Stimulated activated CD8-positive, alpha-beta memory T cell treated with anti-CD3 and anti-CD28 coated beads, Interleukin-2, amount 100 ng/mL, for 48 hours (primary cell): ENCODE data around the gene NTN5.
"Not testable (repeated sequence)": the region's sequence is repeated elsewhere in the genome, so short reads cannot be mapped to it uniquely, and the experiment has no call there.

ENCODE experiments used
- DNase-seq, 2 donors: peaks; one replicate each; pipeline ENCODE4 v3.0.0-alpha.2; 2020; ENCODE audit warnings: low read depth in 2 of 2

NTN5 gene

DNA sequence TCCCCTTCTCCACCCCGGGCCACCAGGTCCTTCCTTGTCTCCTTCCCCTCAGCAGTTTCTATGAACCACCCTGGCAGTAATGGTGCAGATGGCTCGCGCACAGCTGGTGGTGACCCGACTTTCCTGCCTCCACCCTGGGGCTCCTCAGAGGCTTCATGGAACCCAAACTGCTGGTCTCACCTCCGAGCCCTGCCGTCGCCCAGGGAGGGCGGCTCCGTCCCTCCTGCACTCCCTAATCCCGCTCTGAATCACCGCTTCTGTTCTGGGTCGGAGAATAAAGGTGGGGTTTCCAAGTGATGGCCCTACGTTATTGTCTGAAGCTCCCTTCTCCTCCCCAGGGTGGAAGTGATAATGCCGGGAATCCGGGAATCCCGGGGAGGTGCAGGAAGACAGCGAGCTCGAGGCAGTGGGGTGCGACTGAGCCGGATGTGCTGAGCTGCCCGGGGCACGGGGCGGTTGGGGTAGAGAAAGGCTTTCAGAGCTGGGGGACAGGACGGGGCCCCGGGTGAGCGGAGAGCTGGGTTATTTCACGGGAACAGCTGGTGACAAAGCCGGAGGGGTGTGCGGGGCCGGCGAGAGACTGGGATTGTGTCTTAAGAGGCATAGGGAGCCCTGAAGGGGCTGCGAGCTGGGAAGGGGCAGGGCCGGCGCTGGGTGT, 23.7 kb upstream of the NTN5 start:
- DNase-seq = no peak

- no peak for DNase-seq
These were observed 23.0 kb upstream of the NTN5 start, which contains the start of gene FUT2 for GRCh38 chr19:48695743-48696352. Gene FUT2 (plus strand): TSS chr19:48695971. CDS start chr19:48702957, 6,986 bp downstream.

DNA sequence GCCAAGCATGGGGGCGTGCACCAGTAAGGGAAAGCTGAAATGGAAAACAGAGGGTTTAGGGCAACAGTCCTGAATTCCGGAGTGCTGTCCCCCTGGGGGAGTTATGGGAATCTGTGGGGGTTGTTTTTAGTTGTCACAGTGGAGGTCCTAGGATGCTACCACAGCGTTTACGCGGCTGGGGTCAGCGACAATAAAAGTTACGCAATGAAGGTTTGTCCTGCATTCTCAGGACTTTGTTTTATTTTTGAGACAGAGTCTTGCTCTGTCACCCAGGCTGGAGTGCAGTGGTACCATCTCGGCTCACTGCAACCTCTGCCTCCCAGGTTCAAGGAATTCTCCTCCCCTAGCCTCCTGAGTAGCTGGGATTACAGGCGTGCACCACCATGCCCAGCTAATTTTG, 20.8 kb upstream of the NTN5 start:
- not testable (repeated sequence) for DNase-seq

DNA sequence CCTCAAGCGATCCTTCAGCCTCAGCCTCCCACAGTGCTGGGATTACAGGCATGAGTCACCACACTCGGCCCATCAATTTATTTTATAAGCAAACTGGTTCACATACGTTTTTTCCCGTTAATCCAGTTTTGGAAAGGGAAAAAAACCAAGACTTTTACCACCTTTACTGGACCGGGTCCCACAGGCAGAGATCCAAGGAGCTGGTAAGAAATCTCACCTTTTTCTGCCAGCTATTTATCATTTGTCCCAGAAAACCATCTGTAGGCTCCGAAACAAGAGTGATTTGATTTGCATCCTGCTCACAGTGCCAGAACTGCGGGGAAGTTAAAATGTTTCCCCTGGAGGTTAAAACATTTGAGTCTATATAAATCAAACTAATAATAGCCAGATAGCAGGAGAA, 16.6 kb upstream of the NTN5 start:
- DNase-seq = no peak

GRCh38 chr19:48687776-48688175, 15.0 kb upstream of the NTN5 start:
- no peak for DNase-seq

DNA sequence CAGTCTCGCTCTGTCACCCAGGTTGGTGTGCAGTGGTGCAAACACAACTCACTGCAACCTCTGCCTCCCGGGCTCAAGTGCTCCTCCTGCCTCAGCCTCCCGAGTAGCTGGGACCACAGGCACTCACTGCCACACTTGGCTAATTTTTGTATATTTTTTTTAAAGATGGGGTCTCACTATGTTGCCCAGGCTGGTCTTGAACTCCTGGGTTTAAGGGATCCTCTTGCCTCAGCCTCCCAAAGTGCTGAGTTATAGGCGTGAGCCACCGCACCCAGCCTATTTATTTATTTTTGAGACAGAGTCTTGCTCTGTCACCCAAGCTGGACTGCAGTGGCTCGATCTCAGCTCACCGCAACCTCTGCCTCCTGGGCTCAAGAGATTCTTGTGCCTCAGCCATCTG, 13.8 kb upstream of the NTN5 start:
- not testable (repeated sequence) for DNase-seq

DNA sequence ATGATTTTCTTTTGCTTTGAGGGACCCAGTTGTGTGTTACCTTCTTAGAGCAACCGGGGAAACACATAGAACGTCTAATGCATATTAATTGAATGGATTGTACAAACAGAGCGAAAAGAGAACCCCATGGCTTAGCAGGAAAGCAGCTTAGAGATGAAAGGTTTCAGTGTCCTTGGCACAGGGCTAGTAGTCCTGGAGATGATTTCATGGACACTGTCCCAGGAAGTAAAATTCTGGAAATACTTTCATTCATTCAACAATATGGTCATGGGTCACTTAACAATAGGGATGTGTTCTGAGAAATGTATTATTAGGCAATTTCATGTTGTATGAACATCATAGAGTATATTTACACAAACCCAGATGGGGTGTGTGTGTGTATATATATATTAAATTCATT, 13.3 kb upstream of the NTN5 start:
- no peak for DNase-seq

- no peak for DNase-seq
These were observed 12.8 kb upstream of the NTN5 start for GRCh38 chr19:48685583-48685982.

GRCh38 chr19:48683349-48683748, 10.5 kb upstream of the NTN5 start:
- DNase-seq = peak in 1 of 2 donors; percentile 13

DNA sequence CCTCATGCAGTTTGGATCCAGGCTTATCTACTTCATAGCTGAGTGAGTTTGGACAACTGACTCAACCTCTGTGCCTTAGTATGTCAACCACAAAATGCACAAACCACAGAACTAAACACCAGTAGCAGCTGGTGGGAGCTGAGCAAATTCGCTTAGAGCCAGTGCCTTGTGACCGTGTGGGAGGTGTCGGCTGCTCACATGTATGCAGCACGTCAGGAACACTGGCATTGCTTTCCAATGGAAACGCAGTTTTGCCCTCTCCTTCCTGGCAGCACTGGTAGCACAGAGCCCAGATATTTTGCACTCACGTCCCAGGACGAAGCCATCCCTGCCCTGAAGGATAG, 8.3 kb upstream of the NTN5 start:
- no peak for DNase-seq

GRCh38 chr19:48680436-48681126, 7.8 kb upstream of the NTN5 start:
- no peak for DNase-seq

DNA sequence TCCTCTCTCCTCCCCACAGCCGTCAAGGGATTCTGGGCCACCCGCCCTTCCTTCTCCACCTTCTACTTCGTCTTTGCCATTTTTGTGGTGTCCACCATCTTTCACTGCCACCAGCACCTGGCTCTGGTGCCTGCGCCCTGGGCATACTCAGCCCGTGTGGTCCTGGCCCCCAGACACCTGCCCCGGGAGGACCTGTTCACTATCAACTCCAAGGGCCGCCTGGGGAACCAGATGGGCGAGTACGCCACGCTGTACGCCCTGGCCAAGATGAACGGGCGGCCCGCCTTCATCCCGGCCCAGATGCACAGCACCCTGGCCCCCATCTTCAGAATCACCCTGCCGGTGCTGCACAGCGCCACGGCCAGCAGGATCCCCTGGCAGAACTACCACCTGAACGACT, 7.2 kb upstream of the NTN5 start:
- DNase-seq = not testable (repeated sequence)

GRCh38 chr19:48678201-48678600, 5.4 kb upstream of the NTN5 start:
- DNase-seq = no peak

- DNase-seq = no peak
These were observed 4.1 kb upstream of the NTN5 start for GRCh38 chr19:48676887-48677286.

- no peak for DNase-seq
These were observed 3.7 kb upstream of the NTN5 start for GRCh38 chr19:48676487-48676886.

DNA sequence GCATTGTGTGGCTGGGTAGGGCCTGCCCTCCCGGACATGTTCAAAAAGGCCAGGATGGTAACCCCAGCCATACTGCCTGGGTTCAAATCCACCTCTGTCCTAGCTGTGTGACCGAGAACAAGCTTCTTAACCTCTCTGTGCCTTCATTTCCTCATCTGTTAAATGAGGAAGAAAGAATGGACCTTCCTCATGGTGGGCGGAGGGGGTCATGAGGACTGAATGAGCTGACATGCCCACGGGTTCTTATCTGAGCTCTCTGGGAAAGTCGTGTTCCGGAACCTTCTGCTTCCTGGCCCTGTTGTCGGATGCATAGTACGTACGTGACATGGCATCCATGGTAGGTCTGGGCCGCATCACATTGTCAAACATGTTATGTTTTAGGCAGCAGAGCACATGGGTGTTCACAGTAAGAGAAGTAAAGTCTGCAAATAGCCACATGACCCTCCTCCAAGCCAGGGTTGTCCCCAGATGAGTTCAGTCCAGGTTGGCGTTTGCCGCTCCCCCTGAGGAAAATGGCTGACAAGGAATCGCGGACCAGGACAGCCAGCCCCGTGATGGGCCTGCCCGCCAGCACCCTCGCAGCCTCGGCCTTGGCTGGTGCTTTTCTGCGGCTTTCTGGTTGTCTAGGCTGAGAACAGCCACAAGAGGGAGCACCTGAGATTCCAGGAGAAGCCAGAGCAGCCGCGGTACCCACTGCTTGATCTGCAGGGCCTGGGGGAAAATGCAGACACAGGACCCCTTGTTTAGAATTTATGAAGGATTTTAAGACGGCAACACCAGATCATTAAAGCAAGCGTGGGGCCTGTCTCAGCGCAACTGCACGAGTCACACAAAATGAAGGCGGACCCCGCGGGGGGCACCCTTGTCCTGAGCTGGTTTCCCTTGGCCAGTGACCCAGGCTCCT, 2.4 kb upstream of the NTN5 start:
- peak; percentile 52 to 68 for DNase-seq

GRCh38 chr19:48674216-48674809, 1.5 kb upstream of the NTN5 start:
- no peak for DNase-seq

DNA sequence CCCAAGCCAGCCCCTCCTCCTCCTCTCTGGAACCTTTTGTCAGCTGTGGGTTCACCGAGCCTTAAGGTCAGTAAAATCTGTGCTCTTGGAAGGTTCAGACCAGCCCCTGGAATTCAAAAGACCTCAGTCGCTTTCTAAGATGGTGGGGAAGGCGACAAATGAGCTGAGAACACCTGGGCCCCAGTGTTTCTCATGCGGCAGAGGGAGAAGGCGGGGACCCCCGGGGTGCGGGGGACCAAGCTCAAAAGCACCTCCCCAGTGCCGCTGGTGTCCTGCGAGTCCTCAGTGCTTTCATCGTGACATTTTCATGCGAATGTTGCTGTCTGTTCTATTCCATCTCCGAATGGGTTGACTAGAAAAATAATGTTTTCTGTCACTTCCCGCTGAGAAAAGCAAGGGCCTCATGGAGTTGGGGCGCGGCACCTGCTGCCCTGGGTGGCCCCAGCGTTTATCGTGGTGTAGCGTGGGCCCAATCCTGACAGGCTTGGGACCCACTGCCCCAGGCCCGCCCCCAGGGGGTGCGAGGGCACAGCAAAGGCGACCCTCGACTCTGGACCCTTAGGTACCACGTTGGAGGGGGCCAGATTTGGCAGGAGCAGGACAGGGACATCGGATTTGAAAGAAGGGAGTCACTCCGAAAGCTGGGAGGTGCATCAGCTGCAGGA, 751 bp upstream of the NTN5 start:
- no peak for DNase-seq

DNA sequence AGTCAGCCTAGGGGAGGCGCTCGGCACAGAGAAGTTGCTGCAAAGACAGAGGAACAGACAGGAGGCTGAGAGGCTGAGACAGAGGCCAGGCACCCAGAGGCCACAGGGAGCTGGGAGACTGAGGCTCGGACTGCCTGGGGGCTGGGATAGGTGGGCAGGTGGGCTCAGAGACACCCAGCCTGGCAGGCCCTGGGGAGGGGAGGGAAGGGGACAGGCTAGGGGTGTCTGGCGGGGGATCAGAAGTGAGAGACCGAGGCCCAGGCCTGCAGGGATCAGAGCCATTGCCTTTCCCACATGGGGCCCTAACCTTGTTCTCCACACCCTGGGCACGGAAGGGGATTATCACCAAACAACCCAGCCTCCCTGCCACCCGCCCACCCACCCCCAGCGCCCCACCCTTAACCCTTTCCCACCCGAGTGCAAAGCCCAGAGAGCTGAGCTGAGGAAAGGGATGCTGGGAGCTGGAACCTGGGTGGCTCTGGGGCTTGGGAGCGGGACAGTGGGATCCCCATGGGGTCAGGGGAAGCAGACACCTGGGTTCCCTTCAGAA, 1.3 kb downstream of the NTN5 start:
- DNase-seq = no peak

DNA sequence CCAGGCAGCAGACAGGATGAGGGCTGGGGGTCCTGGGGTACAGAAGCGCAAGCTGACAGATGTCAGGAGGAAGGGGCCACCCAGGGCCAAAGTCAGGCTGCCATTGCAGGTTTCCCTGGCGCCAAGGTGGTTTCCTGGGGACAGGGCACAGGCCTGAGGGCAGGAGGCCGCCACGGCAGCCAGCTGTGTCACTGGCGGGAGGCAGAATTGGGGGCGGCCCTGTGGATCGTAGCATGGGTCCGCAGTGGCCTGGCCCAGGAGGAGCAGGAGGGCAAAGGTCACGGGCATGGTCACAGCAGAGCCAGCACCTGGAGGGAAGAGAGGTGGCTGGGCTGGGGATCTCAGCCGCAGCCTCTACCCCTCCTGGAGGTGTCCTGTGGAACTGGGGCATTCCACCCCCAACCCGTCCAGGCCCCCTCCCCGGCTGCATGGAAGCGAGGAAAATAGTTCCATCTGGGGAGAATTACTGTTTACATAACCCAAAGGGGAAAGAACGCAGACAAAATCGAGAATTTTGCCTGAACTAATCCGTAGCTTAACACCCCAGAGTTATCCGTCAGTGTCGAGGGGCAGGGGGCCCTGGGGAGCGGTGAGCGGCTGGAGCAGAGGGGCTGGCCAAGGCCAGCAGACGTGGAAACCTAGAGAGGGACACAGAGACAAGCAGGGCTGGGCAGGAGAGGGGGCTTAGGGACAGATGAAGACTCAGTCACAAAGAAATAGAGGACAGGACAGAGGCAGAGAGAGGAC, 1.9 kb downstream of the NTN5 start:
- no peak for DNase-seq
